DOHH2 (cell line): ENCODE data around the gene FAM210A.
A peak's percentile ranks its signal among the peaks of the same experiment; 100 is the strongest.
"Not testable (repeated sequence)": the region's sequence is repeated elsewhere in the genome, so short reads cannot be mapped to it uniquely, and the experiment has no call there.

Source experiments
- H3F3A ChIP-seq: fragments of 200-600 bp; sonication (generic), shearing (Covaris generic); 2 replicates; pipeline ENCODE4 v1.6.0; 2016; ENCODE audit warnings: antibody characterized with exemption, mild to moderate bottlenecking; ENCODE audit not compliant: control insufficient read depth, insufficient read depth
- H3K27ac ChIP-seq: fragments of 200-600 bp; sonication (generic); 2 replicates; pipeline ENCODE4 v1.5.1; 2014; ENCODE audit warnings: low read depth, mild to moderate bottlenecking, low read length, moderate library complexity
- H3K27me3 ChIP-seq: fragments of 200-600 bp; sonication (generic); 2 replicates; pipeline ENCODE4 v1.6.1; 2014; ENCODE audit warnings: mild to moderate bottlenecking, low read length, mixed read lengths; ENCODE audit not compliant: control insufficient read depth
- H3K36me3 ChIP-seq: fragments of 200-600 bp; sonication (generic); 2 replicates; pipeline ENCODE4 v1.6.1; 2014; ENCODE audit warnings: mild to moderate bottlenecking, low read length, moderate library complexity, mixed read lengths; ENCODE audit not compliant: control insufficient read depth
- H3K4me1 ChIP-seq: fragments of 200-600 bp; sonication (generic); 2 replicates; pipeline ENCODE4 v1.6.1; 2014; ENCODE audit warnings: mild to moderate bottlenecking, low read length, mixed read lengths; ENCODE audit not compliant: control insufficient read depth
- H3K4me2 ChIP-seq: fragments of 200-600 bp; sonication (generic); 2 replicates; pipeline ENCODE4 v1.6.0; 2014; ENCODE audit warnings: mild to moderate bottlenecking, low read length, moderate library complexity
- H3K4me3 ChIP-seq: fragments of 200-600 bp; sonication (generic); 2 replicates; pipeline ENCODE4 v1.5.1; 2014; ENCODE audit warnings: mild to moderate bottlenecking, low read length, mixed read lengths
- H3K79me2 ChIP-seq: fragments of 200-600 bp; sonication (generic); 2 replicates; pipeline ENCODE4 v1.6.1; 2014; ENCODE audit warnings: mild to moderate bottlenecking, low read length, mixed read lengths; ENCODE audit not compliant: control insufficient read depth
- H3K9me2 ChIP-seq: fragments of 200-600 bp; sonication (generic); replicated peaks from 2 replicates; pipeline ENCODE4 v1.6.1; 2014; ENCODE audit warnings: mild to moderate bottlenecking, low read length, mixed read lengths; ENCODE audit not compliant: control insufficient read depth
- H3K9me3 ChIP-seq: fragments of 200-600 bp; sonication (generic); 2 replicates; pipeline ENCODE4 v1.6.1; 2014; ENCODE audit warnings: antibody characterized with exemption, low read length, mixed read lengths; ENCODE audit not compliant: control insufficient read depth, insufficient read depth
- H4K20me1 ChIP-seq: fragments of 200-600 bp; sonication (generic); 2 replicates; pipeline ENCODE4 v1.6.0; 2014; ENCODE audit warnings: low read depth, mild to moderate bottlenecking, antibody characterized with exemption, low read length, moderate library complexity; ENCODE audit not compliant: control insufficient read depth, insufficient read depth
- EZH2phosphoT487 ChIP-seq: fragments of 200-600 bp; sonication (generic); IDR thresholded peaks from 2 replicates; pipeline ENCODE4 v1.6.1; 2017; ENCODE audit warnings: borderline replicate concordance, mild to moderate bottlenecking, antibody characterized with exemption, low read length, moderate library complexity, mixed read lengths
- TF ChIP-seq, protein P1 (sequence below): fragments of 200-600 bp; sonication (generic); IDR thresholded peaks from one replicate; pipeline ENCODE4 v1.5.1; 2014; ENCODE audit warnings: antibody characterized with exemption, mild to moderate bottlenecking, low read depth, low read length; ENCODE audit not compliant: poor library complexity, severe bottlenecking

Gene FAM210A

GRCh38 chr18:13688191-13689136 is 37.9 kb downstream of the FAM210A start:
- Histone ChIP-seq H3K27ac (no peak overlapping the region), H3K4me3 (no peak overlapping the region), H3K79me2 (peaks cover 88% of the 10 kb centered on the region), H3K9me3 (no peaks in the 10 kb centered on the region), H3K27me3 (no peaks in the 10 kb centered on the region), H3K36me3 (no peaks in the 10 kb centered on the region), H4K20me1 (peaks cover 9% of the 10 kb centered on the region; the same call in 1 of the 2 replicates), H3K9me2 (no peaks in the 10 kb centered on the region), H3K4me2 (no peak overlapping the region), H3K4me1 (no peaks in the 10 kb centered on the region), H3F3A (no peaks in the 10 kb centered on the region)
- TF ChIP-seq, protein P1, sequence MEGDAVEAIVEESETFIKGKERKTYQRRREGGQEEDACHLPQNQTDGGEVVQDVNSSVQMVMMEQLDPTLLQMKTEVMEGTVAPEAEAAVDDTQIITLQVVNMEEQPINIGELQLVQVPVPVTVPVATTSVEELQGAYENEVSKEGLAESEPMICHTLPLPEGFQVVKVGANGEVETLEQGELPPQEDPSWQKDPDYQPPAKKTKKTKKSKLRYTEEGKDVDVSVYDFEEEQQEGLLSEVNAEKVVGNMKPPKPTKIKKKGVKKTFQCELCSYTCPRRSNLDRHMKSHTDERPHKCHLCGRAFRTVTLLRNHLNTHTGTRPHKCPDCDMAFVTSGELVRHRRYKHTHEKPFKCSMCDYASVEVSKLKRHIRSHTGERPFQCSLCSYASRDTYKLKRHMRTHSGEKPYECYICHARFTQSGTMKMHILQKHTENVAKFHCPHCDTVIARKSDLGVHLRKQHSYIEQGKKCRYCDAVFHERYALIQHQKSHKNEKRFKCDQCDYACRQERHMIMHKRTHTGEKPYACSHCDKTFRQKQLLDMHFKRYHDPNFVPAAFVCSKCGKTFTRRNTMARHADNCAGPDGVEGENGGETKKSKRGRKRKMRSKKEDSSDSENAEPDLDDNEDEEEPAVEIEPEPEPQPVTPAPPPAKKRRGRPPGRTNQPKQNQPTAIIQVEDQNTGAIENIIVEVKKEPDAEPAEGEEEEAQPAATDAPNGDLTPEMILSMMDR, result no peak
- no peak for TF ChIP-seq EZH2phosphoT487

DNA sequence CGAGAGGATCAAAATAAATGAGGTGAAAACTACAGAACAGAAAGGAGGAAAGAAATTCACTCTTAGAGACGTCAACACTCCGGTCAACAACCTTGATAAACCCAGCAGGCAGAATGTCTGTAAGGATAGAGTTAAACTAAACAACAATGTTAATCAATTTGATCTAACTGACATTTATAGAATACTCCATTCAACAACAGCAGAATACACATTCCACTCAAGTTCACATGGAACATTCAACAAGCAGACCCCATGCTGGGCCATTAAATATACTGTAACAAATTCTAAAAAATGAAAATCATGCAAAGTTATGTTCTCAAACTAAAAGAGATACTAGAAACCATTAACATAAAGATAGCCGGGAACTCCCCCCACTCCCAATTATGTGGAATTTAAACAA is 41.8 kb downstream of the FAM210A start:
- no peak overlapping the region for H3K4me2 ChIP-seq
- no peak for TF ChIP-seq EZH2phosphoT487
- H3K79me2 ChIP-seq, result peaks cover 81% of the 10 kb centered on the region
- peaks cover 9% of the 10 kb centered on the region for H3K36me3 ChIP-seq
- H3K9me3 ChIP-seq, result no peaks in the 10 kb centered on the region
- H3F3A ChIP-seq, result no peaks in the 10 kb centered on the region
- no peaks in the 10 kb centered on the region for H3K9me2 ChIP-seq
- no peaks in the 10 kb centered on the region for H3K27me3 ChIP-seq
- no peak overlapping the region for H3K4me3 ChIP-seq
- H3K27ac ChIP-seq, result no peak overlapping the region
- no peaks in the 10 kb centered on the region for H3K4me1 ChIP-seq
- peaks cover 9% of the 10 kb centered on the region; the same call in 1 of the 2 replicates for H4K20me1 ChIP-seq

DNA sequence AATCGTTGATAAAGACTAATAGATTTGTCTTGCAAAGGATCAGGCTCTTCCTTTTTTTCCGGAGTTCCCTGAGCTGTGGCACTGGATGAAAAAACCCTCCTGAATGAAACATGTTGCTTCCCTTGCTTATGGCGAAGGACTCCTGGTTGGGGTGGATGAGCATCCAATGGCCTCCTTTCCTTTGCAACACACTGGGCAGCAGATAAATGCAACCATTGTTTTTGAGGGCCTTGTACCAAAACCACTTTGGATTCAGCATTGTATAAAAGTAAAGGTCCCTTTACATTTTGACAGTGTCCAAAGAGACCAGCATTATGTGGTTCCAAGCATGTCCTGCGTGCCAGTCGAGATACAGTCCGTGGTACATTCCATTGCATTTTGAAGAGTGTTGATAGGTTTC is 44.7 kb downstream of the FAM210A start:
- Histone ChIP-seq H4K20me1 (peaks cover 5% of the 10 kb centered on the region; the same call in 1 of the 2 replicates), H3K9me2 (no peaks in the 10 kb centered on the region), H3K27me3 (no peaks in the 10 kb centered on the region), H3K4me2 (no peak overlapping the region), H3K36me3 (peaks cover 9% of the 10 kb centered on the region), H3K9me3 (no peaks in the 10 kb centered on the region), H3K79me2 (peaks cover 64% of the 10 kb centered on the region), H3K4me3 (no peak overlapping the region), H3K4me1 (no peaks in the 10 kb centered on the region), H3F3A (no peaks in the 10 kb centered on the region), H3K27ac (no peak overlapping the region)
- no peak for TF ChIP-seq EZH2phosphoT487
- TF ChIP-seq, protein P1, result no peak

DNA sequence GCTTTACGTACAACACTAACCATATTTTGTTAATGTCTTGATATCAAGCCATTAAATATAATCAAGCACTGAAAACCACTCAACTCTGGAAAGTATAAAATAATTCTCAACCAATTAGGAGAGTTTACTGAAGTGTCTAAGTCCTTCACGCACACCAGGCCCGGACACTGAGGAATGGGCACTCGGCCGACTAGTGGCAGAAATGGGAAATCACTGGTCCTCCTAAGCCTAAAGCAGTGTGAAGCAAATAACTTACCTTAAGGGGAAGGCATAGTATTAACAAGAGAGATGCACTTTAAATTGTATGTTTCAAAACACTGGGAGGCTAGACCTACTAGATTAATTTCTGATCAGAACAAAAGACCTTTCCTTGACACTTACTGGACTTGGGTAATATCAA is 45.7 kb downstream of the FAM210A start:
- no peaks in the 10 kb centered on the region for H3F3A ChIP-seq
- H3K9me2 ChIP-seq, result no peaks in the 10 kb centered on the region
- H3K36me3 ChIP-seq, result peaks cover 9% of the 10 kb centered on the region
- H3K27ac ChIP-seq, result no peak overlapping the region
- peaks cover 56% of the 10 kb centered on the region for H3K79me2 ChIP-seq
- no peak for TF ChIP-seq EZH2phosphoT487
- TF ChIP-seq, protein P1, result peak; percentile 20
- no peaks in the 10 kb centered on the region for H3K9me3 ChIP-seq
- no peaks in the 10 kb centered on the region for H3K27me3 ChIP-seq
- no peak overlapping the region for H3K4me3 ChIP-seq
- H4K20me1 ChIP-seq, result peaks cover 9% of the 10 kb centered on the region; the same call in 1 of the 2 replicates
- no peak overlapping the region for H3K4me2 ChIP-seq
- H3K4me1 ChIP-seq, result no peaks in the 10 kb centered on the region

GRCh38 chr18:13677350-13677749 is 49.0 kb downstream of the FAM210A start:
- not testable (repeated sequence) for H4K20me1 ChIP-seq, H3K4me1 ChIP-seq, H3K4me2 ChIP-seq, H3F3A ChIP-seq, H3K9me2 ChIP-seq, H3K27me3 ChIP-seq, H3K4me3 ChIP-seq, H3K27ac ChIP-seq, H3K36me3 ChIP-seq, H3K9me3 ChIP-seq
- H3K79me2 ChIP-seq, result peaks cover 28% of the 10 kb centered on the region
